Measurements from ENCODE around the gene DLG2.

Gene DLG2

GRCh38 chr11:84930863-84931262, 696.3 kb downstream of the DLG2 start:
- no peak for DNase-seq (ENCODE audit: low read depth)
- no peak for TF ChIP-seq CTCF (IDR thresholded peaks at IDR 0.05; ENCODE audit: low read depth, low read length, missing control alignments)
- no peak overlapping the region for H3K4me3 ChIP-seq (ENCODE audit: low read depth, low read length)

GRCh38 chr11:84929738-84930137, 697.4 kb downstream of the DLG2 start:
- DNase-seq (ENCODE audit: low read depth), result no peak
- no peak overlapping the region for H3K4me3 ChIP-seq (ENCODE audit: low read depth, low read length)
- TF ChIP-seq CTCF (IDR thresholded peaks at IDR 0.05; ENCODE audit: low read depth, low read length, missing control alignments), result no peak

- TF ChIP-seq CTCF (IDR thresholded peaks at IDR 0.05; ENCODE audit: low read depth, low read length, missing control alignments), result no peak
These were observed 702.9 kb downstream of the DLG2 start for GRCh38 chr11:84924154-84924692.

GRCh38 chr11:84923489-84923888, 703.7 kb downstream of the DLG2 start:
- no peak overlapping the region for H3K4me3 ChIP-seq (ENCODE audit: low read depth, low read length)
- no peak for DNase-seq (ENCODE audit: low read depth)
- no peak for TF ChIP-seq CTCF (IDR thresholded peaks at IDR 0.05; ENCODE audit: low read depth, low read length, missing control alignments)

More at GRCh38 chr11:84924154-84924692, 702.9 kb downstream of the DLG2 start:
- DNase-seq (ENCODE audit: low read depth), result no peak
- no peak overlapping the region for H3K4me3 ChIP-seq (ENCODE audit: low read depth, low read length)

GRCh38 chr11:84922836-84923235, 704.3 kb downstream of the DLG2 start:
- H3K4me3 ChIP-seq (ENCODE audit: low read depth, low read length), result no peak overlapping the region
- no peak for DNase-seq (ENCODE audit: low read depth)
- TF ChIP-seq CTCF (IDR thresholded peaks at IDR 0.05; ENCODE audit: low read depth, low read length, missing control alignments), result no peak

- no peak overlapping the region for H3K4me3 ChIP-seq (ENCODE audit: low read depth, low read length)
- DNase-seq (ENCODE audit: low read depth), result no peak
- TF ChIP-seq CTCF (IDR thresholded peaks at IDR 0.05; ENCODE audit: low read depth, low read length, missing control alignments), result no peak
These were observed 704.8 kb downstream of the DLG2 start for GRCh38 chr11:84922212-84922805.

- H3K4me3 ChIP-seq (ENCODE audit: low read depth, low read length), result no peak overlapping the region
- TF ChIP-seq CTCF (IDR thresholded peaks at IDR 0.05; ENCODE audit: low read depth, low read length, missing control alignments), result no peak
- no peak for DNase-seq (ENCODE audit: low read depth)
These were observed 712.6 kb downstream of the DLG2 start for GRCh38 chr11:84914511-84914910.

All from GM12864 (cell line).